AG09309 (cell line): ENCODE results near the gene CCRL2.
"Not testable (repeated sequence)": the region's sequence is repeated elsewhere in the genome, so short reads cannot be mapped to it uniquely, and the experiment has no call there.

ENCODE experiments used
- DNase-seq: peaks from one replicate; pipeline ENCODE4 v3.0.0-alpha.2; 2010; ENCODE audit warnings: low read depth
- H3K4me3 ChIP-seq: 2 replicates; pipeline ENCODE4 v1.5.1; 2011; ENCODE audit warnings: mild to moderate bottlenecking, low read depth, low read length, moderate library complexity; ENCODE audit not compliant: control insufficient read depth
- TF ChIP-seq, protein P1 (sequence below): IDR thresholded peaks from 2 replicates; pipeline ENCODE4 v1.5.1; 2011; ENCODE audit warnings: mild to moderate bottlenecking, low read depth, low read length, inconsistent platforms; ENCODE audit not compliant: insufficient read depth, control insufficient read depth; ENCODE audit errors: missing control alignments

The CCRL2 gene

DNA sequence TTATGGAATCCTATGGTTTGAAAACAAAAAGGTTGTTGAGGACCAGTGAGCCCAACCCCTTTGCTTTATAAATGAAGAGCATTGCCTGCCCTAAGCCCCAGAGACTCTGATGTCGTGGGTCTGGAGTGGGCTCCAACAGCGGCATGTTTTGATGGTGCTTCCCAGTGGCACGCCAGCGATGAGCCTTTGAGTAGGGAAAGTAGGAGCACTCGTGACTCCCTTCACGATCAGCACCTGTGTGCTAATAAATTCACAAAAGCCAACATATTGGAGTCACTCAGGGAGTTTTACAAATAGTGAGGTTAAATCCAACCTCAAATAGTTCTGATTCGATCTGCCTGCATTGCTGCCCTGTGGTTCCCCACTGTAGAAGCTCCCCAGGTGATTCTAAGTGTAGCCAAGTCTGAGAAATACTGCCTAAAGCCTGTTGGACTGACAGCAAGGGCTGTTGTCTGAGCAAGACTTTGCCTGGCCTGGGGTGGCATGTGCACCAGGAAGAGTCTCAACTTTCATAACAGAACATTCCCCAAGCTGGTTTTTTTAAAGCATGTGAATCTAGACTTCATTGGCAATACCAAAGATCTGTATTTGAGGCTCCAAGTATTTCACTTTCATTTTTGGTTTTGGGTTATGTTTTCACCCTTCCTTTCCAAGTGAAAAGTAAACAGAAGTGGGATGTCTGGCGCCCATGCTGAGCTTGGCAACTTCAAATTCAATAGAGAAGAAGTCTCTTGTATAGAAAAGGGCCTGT, 26.4 kb upstream of the CCRL2 start:
- H3K4me3 ChIP-seq = no peak overlapping the region
- no peak for DNase-seq
- TF ChIP-seq, protein P1, sequence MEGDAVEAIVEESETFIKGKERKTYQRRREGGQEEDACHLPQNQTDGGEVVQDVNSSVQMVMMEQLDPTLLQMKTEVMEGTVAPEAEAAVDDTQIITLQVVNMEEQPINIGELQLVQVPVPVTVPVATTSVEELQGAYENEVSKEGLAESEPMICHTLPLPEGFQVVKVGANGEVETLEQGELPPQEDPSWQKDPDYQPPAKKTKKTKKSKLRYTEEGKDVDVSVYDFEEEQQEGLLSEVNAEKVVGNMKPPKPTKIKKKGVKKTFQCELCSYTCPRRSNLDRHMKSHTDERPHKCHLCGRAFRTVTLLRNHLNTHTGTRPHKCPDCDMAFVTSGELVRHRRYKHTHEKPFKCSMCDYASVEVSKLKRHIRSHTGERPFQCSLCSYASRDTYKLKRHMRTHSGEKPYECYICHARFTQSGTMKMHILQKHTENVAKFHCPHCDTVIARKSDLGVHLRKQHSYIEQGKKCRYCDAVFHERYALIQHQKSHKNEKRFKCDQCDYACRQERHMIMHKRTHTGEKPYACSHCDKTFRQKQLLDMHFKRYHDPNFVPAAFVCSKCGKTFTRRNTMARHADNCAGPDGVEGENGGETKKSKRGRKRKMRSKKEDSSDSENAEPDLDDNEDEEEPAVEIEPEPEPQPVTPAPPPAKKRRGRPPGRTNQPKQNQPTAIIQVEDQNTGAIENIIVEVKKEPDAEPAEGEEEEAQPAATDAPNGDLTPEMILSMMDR = no peak

DNA sequence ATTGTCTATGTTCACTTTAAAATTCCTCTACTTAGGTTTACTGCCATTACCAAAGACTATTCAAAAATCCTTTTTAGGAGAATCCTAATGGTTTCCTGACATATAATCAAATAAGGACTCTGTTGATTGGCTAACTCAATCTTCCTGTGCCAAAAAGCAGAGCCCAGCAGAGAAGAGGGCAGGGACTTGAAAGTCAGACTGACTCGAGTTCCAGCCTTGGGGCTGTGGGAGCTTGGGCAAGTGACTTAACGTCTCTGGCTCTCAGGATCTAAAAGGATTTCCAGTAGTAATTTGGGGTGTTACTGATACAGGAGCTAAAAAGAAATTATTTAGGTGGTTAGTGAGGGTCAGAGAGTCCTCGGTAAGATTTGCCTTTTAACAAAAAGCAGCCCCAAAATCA, 25.4 kb upstream of the CCRL2 start:
- H3K4me3 ChIP-seq = no peak overlapping the region
- no peak for DNase-seq
- TF ChIP-seq, protein P1 = no peak

DNA sequence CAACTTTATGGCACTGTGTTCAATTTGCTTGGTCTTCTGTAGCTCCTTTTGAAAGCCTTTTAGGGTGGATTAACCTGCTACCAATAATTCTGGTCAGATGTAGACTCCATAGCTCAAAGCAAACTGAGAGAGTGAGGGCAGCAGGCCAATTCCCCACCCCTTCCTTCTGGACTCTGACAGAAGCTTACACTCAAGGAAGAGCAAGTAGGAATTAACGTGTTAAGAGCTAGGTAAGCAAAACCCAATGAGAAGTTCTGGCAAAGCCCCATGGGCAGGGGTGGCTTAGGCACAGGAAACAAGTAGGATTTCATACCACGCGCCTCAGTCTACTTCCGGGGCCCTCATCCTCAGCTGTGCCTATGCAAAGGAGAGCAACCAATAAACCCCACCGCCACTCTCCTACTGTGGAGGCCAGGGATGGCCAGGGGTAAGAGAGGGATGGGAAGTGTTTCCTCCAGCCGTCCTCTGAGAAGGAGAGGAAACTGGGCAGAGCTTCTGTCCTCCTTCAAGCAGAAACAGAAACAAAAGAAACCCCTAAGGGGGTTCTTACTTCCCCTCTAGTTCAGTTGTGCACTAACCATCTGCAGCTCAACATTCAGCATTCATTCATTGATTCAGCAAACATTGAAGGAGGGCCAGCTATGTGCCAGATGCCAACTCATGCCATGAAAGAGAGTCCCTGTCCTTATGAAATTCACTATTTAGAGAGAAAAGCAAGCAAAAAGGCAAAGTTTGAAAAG, 23.7 kb upstream of the CCRL2 start:
- no peak for DNase-seq
- no peak overlapping the region for H3K4me3 ChIP-seq
- TF ChIP-seq, protein P1 = no peak

DNA sequence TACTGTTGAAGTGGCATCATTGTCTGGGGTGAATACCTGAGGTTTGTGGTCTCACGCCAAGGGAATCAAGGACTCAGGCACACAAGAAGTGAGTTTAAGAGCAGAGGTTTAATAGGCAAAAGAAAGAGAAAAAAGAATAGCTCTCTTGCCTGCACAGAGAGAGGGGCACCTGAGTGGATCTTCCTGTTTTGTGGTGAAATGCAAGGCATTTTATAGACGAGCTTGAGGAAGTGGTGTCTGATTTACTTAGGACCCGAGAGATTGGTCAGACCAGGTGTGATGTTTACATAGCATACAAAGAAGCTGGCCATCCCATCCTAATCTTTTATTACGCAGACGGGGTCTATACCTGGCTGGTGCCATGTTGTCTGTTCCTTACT, 23.1 kb upstream of the CCRL2 start:
- TF ChIP-seq, protein P1 = no peak
- no peak overlapping the region for H3K4me3 ChIP-seq
- no peak for DNase-seq

DNA sequence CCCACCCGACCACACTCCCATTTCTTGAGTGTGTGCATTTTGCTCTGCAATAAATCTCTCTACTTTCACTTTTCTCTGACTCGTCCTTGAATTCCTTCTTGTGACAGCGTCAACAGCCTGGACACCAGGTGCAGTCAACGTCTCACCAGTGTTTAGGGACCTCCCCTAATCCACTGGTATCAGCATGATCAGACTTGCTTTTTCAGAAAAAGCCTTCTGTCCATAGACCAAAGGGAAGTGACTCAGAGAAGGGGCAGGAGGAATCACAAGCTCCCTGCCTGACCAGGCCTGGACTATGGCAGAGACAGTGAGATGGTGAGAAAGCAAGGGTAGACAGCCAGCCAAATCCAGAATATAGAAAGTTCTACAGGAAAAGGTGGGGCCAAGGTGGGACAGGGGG, 20.9 kb upstream of the CCRL2 start:
- TF ChIP-seq, protein P1 = no peak
- no peak overlapping the region for H3K4me3 ChIP-seq
- no peak for DNase-seq

DNA sequence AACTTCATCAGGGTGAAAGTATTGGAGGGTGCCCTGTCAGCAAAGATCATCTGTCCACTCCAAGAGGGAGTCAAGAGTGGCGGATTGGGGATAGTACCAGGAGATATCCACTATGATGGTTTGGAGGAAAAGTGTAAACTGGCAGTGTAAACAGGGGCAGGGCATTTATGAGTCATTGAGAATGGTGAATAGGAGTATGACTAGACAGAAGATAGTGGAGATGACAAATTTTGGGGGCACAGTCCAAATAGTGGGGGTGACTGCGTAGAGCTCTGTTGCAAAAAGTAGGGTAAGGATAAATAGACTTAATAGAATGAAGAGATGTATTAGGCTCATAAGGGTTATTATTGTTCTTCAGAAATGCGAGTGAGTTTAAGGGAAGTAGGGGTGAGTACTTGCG, 18.2 kb upstream of the CCRL2 start:
- not testable (repeated sequence) for DNase-seq, H3K4me3 ChIP-seq

DNA sequence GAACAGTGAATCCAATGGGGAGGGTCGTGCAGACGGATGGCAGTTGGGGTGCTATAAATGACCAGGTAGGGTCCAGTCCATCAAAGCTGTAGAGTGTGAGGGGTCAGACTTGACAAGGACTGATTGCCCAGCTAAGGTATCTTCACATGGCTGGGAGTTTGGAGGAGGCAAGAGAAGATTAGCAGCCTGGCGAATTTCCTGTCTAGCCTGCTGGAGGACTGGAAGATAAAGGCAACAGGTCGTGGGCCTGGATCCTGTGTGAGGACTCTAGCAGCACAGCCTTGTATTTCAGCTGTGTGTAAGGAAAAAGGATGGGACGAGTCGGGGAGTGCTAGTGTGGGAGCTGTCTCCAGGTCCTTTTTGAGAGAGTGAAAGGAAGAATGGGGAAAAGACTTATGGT, 17.8 kb upstream of the CCRL2 start:
- no peak for DNase-seq
- H3K4me3 ChIP-seq = no peak overlapping the region
- TF ChIP-seq, protein P1 = no peak

DNA sequence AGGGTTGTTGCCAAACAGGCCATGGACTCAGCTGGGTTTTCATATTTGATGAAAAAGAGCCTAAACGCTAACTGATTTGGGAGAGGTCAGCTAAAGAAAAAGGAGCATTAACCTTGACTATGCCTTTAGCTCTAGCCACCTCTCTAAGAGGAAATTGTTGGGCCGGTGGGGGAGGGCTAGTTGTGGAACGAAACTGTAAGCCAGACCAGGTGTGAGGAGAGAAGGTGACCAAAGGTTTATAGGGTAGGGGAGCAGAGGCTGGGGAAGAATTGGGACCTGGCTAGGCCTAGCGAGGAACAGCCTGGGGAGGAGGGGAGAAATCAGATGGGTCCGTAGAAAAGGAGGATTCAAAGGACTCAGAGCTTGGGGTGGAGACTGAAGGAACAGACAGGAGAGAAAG, 15.5 kb upstream of the CCRL2 start:
- DNase-seq, H3K4me3 ChIP-seq: not testable (repeated sequence)
